Left colon (tissue), 2 donors: ENCODE measurements around the gene NF1. TPM values are rescaled to one million over a fixed set of nuclear protein-coding genes. Genes with fewer than 3 reads are reported as not detected.
"Not testable (repeated sequence)": the region's sequence is repeated elsewhere in the genome, so short reads cannot be mapped to it uniquely, and the experiment has no call there.

Experiments used
- ATAC-seq: fragments of 200-7000 bp; cut with Tn5 transposase; one replicate; pipeline ENCODE4 v1.9.1; 2020; ENCODE audit warnings: mild to moderate bottlenecking, moderate library complexity
- DNase-seq, 2 donors: peaks; one replicate each; pipeline ENCODE4 v3.0.0-alpha.2; 2020
- intact Hi-C, 2 donors: fragments of 100-400 bp; cut with DNase I in 1 of 2; cut with micrococcal nuclease in 1 of 2; formaldehyde crosslinking; loops; one replicate each; pipeline versions ENCODE4 v1.11.2 to v1.14.0; 2022; cut with DNase I, micrococcal nuclease
- total RNA-seq, 2 donors: library from RNA; stranded (reverse); fragmentation: NEBNext Ultra II Directional; extraction: Animal tissue kit (Norgen Biotek cat#: 25700); gene quantifications; one replicate each; pipeline ENCODE4 v1.2.1, GENCODE V29; 2021
- donor health status: DM: no; HTN: no; CAD: no.
- donor health status: DM: yes; HTN: yes; CAD: no.

NF1 gene
- total RNA-seq, 2 donors from 2014 or later: 48.9 to 61.4 TPM

GRCh38 chr17:31114956-31115555, 20.3 kb downstream of the NF1 start:
- ATAC-seq (no peak), DNase-seq (no peak)
- intact Hi-C loops: no loop called here

GRCh38 chr17:31116167-31116566, 21.4 kb downstream of the NF1 start:
- ATAC-seq (no peak), DNase-seq (no peak)

GRCh38 chr17:31122746-31123145, 28.0 kb downstream of the NF1 start:
- DNase-seq (no peak), ATAC-seq (no peak)
- intact Hi-C loops: no loop called here

More at GRCh38 chr17:31116167-31116566, 21.4 kb downstream of the NF1 start:
- intact Hi-C loops: no loop called here

GRCh38 chr17:31126318-31126717, 31.5 kb downstream of the NF1 start:
- no peak for DNase-seq
- ATAC-seq: no peak
- intact Hi-C loops: no loop called here

GRCh38 chr17:31128241-31128640, 33.5 kb downstream of the NF1 start:
- intact Hi-C loops: no loop called here
- ATAC-seq: no peak
- DNase-seq: no peak

- ATAC-seq (no peak), DNase-seq (no peak)
- intact Hi-C loops: no loop called here
Observed at GRCh38 chr17:31130286-31131224, 35.8 kb downstream of the NF1 start.

GRCh38 chr17:31131299-31131698, 36.5 kb downstream of the NF1 start:
- intact Hi-C loops: no loop called here
- no peak for ATAC-seq
- no peak for DNase-seq

GRCh38 chr17:31132977-31133376, 38.2 kb downstream of the NF1 start:
- ATAC-seq: no peak
- intact Hi-C loops: no loop called here
- no peak for DNase-seq

- ATAC-seq: no peak
- no peak for DNase-seq
- intact Hi-C loops: no loop called here
Observed at GRCh38 chr17:31134576-31134975, 39.8 kb downstream of the NF1 start.

GRCh38 chr17:31136319-31136718, 41.5 kb downstream of the NF1 start:
- ATAC-seq (no peak), DNase-seq (no peak)
- intact Hi-C loops: no loop called here

- no peak for ATAC-seq
- intact Hi-C loops: no loop called here
- no peak for DNase-seq
Observed at GRCh38 chr17:31140111-31140510, 45.3 kb downstream of the NF1 start.

- intact Hi-C loops: no loop called here
- no peak for ATAC-seq
- no peak for DNase-seq
Observed at GRCh38 chr17:31144428-31144827, 49.7 kb downstream of the NF1 start.

GRCh38 chr17:31144836-31145235, 50.1 kb downstream of the NF1 start:
- no peak for DNase-seq
- no peak for ATAC-seq
- intact Hi-C loops: no loop called here

- intact Hi-C loops: no loop called here
- ATAC-seq (no peak), DNase-seq (no peak)
Observed at GRCh38 chr17:31147507-31148202, 52.9 kb downstream of the NF1 start.

GRCh38 chr17:31148205-31148604, 53.4 kb downstream of the NF1 start:
- intact Hi-C loops: no loop called here
- DNase-seq (no peak), ATAC-seq (no peak)

GRCh38 chr17:31152271-31152670, 57.5 kb downstream of the NF1 start:
- ATAC-seq (no peak), DNase-seq (no peak)
- intact Hi-C loops: no loop called here

GRCh38 chr17:31155208-31155810, 60.5 kb downstream of the NF1 start:
- DNase-seq (no peak), ATAC-seq (no peak)
- intact Hi-C loops: no loop called here

GRCh38 chr17:31156326-31156725, 61.5 kb downstream of the NF1 start:
- DNase-seq (no peak), ATAC-seq (no peak)
- intact Hi-C loops: no loop called here

- ATAC-seq, intact Hi-C loops, DNase-seq: not testable (repeated sequence)
Observed at GRCh38 chr17:31156864-31157263, 62.1 kb downstream of the NF1 start.
